Skin of body (tissue), 2 donors: ENCODE results near the gene TP53. TPM values are rescaled to one million over a fixed set of nuclear protein-coding genes. Genes with fewer than 3 reads are reported as not detected.

Source experiments
- DNase-seq: peaks from one replicate; lab custom pipeline; 2025; lab: John Stamatoyannopoulos, UW
- total RNA-seq: library from RNA; depleted of rRNA; stranded (reverse); fragments of >200 nt; gene quantifications from one replicate; pipeline ENCODE4 v1.2.3, GENCODE V29; 2014

Gene TP53
- 30.2 TPM for total RNA-seq

- DNase-seq: peak; percentile 90
These were observed at the start of gene TP53 for GRCh38 chr17:7687072-7687907. TP53 (minus strand) TSS chr17:7687490; CDS start chr17:7676594, 10,896 bp downstream.

- no peak for DNase-seq
These were observed 45.8 kb upstream of the TP53 start for GRCh38 chr17:7732981-7733539.

- no peak for DNase-seq
These were observed 42.5 kb upstream of the TP53 start for GRCh38 chr17:7729816-7730215.

GRCh38 chr17:7727886-7728285 lies 40.6 kb upstream of the TP53 start:
- no peak for DNase-seq

GRCh38 chr17:7721612-7722011 lies 34.3 kb upstream of the TP53 start:
- DNase-seq: no peak

GRCh38 chr17:7720125-7720524 lies 32.8 kb upstream of the TP53 start:
- DNase-seq: no peak

- DNase-seq: no peak
These were observed 32.4 kb upstream of the TP53 start for GRCh38 chr17:7719661-7720060.

GRCh38 chr17:7717756-7718350 lies 30.6 kb upstream of the TP53 start:
- DNase-seq: no peak

- peak; percentile 83 for DNase-seq
These were observed 29.8 kb upstream of the TP53 start, which contains the start of gene DNAH2 for GRCh38 chr17:7716901-7717755. DNAH2 (plus strand) TSS chr17:7717744; CDS start chr17:7719735, 1,991 bp downstream.

- DNase-seq: no peak
These were observed 28.9 kb upstream of the TP53 start for GRCh38 chr17:7715936-7716886.

GRCh38 chr17:7714721-7715594 lies 27.7 kb upstream of the TP53 start:
- DNase-seq: no peak

- DNase-seq: no peak
These were observed 26.5 kb upstream of the TP53 start for GRCh38 chr17:7713782-7714181.

- no peak for DNase-seq
These were observed 25.0 kb upstream of the TP53 start for GRCh38 chr17:7712111-7712771.

GRCh38 chr17:7711051-7711755 lies 23.9 kb upstream of the TP53 start:
- DNase-seq: no peak

GRCh38 chr17:7710301-7710700 lies 23.0 kb upstream of the TP53 start:
- DNase-seq: no peak

GRCh38 chr17:7709031-7709430 lies 21.7 kb upstream of the TP53 start:
- no peak for DNase-seq

GRCh38 chr17:7707858-7708750 lies 20.8 kb upstream of the TP53 start:
- DNase-seq: no peak
